ENCODE data around the gene TEX53. TPM values are rescaled to one million over a fixed set of nuclear protein-coding genes. Genes with fewer than 3 reads are reported as not detected.

The TEX53 gene
- total and polyA plus RNA-seq, 2 of the 8 experiments (the other 6 are each of a cell fraction or from before 2014, with no cell fraction given) = not detected

DNA sequence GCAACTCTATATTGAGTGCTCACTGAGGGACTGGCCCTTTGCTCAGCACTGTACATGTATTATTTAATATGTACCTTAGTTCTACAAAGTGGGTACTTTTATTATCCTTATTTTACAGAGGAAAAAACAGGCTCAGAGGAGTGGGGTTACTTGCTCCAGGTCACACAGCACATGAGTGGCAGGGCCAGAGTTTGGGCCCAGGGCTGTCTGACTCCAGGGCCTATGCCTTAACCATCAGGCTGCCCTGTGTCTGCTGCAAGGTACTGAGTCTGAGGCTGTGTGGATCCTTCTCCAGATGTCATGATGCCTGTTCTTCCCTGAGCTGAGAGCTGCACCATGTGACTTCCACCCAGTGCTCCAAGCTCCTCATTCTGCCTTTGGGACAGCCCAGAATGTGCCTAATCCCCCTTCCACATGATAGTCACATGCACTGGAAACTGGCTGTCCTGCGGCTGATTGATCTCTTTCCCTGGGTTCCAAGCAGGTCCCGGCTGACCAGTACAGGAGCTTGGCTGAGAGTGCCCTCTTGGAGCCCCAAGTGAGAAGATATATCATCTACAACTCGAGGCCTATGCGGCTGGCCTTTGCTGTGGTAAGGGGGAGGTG is 31.1 kb downstream of the TEX53 start (continued):
- TF ChIP-seq, protein P1, sequence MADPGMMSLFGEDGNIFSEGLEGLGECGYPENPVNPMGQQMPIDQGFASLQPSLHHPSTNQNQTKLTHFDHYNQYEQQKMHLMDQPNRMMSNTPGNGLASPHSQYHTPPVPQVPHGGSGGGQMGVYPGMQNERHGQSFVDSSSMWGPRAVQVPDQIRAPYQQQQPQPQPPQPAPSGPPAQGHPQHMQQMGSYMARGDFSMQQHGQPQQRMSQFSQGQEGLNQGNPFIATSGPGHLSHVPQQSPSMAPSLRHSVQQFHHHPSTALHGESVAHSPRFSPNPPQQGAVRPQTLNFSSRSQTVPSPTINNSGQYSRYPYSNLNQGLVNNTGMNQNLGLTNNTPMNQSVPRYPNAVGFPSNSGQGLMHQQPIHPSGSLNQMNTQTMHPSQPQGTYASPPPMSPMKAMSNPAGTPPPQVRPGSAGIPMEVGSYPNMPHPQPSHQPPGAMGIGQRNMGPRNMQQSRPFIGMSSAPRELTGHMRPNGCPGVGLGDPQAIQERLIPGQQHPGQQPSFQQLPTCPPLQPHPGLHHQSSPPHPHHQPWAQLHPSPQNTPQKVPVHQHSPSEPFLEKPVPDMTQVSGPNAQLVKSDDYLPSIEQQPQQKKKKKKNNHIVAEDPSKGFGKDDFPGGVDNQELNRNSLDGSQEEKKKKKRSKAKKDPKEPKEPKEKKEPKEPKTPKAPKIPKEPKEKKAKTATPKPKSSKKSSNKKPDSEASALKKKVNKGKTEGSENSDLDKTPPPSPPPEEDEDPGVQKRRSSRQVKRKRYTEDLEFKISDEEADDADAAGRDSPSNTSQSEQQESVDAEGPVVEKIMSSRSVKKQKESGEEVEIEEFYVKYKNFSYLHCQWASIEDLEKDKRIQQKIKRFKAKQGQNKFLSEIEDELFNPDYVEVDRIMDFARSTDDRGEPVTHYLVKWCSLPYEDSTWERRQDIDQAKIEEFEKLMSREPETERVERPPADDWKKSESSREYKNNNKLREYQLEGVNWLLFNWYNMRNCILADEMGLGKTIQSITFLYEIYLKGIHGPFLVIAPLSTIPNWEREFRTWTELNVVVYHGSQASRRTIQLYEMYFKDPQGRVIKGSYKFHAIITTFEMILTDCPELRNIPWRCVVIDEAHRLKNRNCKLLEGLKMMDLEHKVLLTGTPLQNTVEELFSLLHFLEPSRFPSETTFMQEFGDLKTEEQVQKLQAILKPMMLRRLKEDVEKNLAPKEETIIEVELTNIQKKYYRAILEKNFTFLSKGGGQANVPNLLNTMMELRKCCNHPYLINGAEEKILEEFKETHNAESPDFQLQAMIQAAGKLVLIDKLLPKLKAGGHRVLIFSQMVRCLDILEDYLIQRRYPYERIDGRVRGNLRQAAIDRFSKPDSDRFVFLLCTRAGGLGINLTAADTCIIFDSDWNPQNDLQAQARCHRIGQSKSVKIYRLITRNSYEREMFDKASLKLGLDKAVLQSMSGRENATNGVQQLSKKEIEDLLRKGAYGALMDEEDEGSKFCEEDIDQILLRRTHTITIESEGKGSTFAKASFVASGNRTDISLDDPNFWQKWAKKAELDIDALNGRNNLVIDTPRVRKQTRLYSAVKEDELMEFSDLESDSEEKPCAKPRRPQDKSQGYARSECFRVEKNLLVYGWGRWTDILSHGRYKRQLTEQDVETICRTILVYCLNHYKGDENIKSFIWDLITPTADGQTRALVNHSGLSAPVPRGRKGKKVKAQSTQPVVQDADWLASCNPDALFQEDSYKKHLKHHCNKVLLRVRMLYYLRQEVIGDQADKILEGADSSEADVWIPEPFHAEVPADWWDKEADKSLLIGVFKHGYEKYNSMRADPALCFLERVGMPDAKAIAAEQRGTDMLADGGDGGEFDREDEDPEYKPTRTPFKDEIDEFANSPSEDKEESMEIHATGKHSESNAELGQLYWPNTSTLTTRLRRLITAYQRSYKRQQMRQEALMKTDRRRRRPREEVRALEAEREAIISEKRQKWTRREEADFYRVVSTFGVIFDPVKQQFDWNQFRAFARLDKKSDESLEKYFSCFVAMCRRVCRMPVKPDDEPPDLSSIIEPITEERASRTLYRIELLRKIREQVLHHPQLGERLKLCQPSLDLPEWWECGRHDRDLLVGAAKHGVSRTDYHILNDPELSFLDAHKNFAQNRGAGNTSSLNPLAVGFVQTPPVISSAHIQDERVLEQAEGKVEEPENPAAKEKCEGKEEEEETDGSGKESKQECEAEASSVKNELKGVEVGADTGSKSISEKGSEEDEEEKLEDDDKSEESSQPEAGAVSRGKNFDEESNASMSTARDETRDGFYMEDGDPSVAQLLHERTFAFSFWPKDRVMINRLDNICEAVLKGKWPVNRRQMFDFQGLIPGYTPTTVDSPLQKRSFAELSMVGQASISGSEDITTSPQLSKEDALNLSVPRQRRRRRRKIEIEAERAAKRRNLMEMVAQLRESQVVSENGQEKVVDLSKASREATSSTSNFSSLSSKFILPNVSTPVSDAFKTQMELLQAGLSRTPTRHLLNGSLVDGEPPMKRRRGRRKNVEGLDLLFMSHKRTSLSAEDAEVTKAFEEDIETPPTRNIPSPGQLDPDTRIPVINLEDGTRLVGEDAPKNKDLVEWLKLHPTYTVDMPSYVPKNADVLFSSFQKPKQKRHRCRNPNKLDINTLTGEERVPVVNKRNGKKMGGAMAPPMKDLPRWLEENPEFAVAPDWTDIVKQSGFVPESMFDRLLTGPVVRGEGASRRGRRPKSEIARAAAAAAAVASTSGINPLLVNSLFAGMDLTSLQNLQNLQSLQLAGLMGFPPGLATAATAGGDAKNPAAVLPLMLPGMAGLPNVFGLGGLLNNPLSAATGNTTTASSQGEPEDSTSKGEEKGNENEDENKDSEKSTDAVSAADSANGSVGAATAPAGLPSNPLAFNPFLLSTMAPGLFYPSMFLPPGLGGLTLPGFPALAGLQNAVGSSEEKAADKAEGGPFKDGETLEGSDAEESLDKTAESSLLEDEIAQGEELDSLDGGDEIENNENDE (IDR thresholded peaks at IDR 0.05; ENCODE audit: insufficient replicate concordance, low read length) = no peak
- TF ChIP-seq, protein P2, sequence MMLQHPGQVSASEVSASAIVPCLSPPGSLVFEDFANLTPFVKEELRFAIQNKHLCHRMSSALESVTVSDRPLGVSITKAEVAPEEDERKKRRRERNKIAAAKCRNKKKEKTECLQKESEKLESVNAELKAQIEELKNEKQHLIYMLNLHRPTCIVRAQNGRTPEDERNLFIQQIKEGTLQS (IDR thresholded peaks at IDR 0.05; ENCODE audit: insufficient read depth, low read depth, low read length) = no peak
- TF ChIP-seq CBX5 (IDR thresholded peaks at IDR 0.05; ENCODE audit: low read depth, low read length) (no peak), ASH2L (IDR thresholded peaks at IDR 0.05; ENCODE audit: low read length) (no peak), TBP (IDR thresholded peaks at IDR 0.05; ENCODE audit: low read depth, low read length) (no peak), POLR2AphosphoS5 (IDR thresholded peaks at IDR 0.05; ENCODE audit: low read depth, low read length) (no peak), CTBP2 (IDR thresholded peaks at IDR 0.05; ENCODE audit: borderline replicate concordance, insufficient read depth, insufficient read length, low read length) (no peak), RBBP5 (IDR thresholded peaks at IDR 0.05; ENCODE audit: borderline replicate concordance, low read depth, low read length) (no peak), SIRT6 (IDR thresholded peaks at IDR 0.05; ENCODE audit: low read length) (no peak), SP2 (IDR thresholded peaks at IDR 0.05; ENCODE audit: low read length) (no peak), TAF1 (IDR thresholded peaks at IDR 0.05; ENCODE audit: low read depth, low read length) (no peak)

Data from H1 (cell line).